SW 1271 (cell line): ENCODE measurements around the gene ZNF768.
"Not testable (repeated sequence)": the region's sequence is repeated elsewhere in the genome, so short reads cannot be mapped to it uniquely, and the experiment has no call there.

Source experiments
- DNase-seq, 2 experiments: peaks; one replicate each; lab custom pipeline; 2025; lab: John Stamatoyannopoulos, UW

Gene ZNF768

DNA sequence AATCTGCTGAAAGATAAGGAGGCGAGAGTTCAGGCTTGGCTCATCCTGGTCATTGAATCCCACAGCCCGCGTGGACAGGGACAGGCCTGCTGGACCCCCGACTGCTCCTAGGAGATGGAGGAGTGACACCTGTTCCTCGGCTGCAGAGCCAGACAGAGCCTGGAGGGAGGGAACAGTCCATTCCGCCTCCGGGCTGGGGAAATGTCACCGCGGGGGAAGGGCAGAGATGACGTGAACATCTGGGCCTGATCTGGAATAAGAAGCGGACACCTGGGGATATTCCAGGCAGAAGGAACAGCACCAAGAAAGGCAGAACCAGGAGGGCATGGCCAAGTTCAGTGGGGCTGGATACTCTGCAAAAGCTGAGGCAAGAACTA is 6.8 kb upstream of the ZNF768 start:
- DNase-seq: no peak

DNA sequence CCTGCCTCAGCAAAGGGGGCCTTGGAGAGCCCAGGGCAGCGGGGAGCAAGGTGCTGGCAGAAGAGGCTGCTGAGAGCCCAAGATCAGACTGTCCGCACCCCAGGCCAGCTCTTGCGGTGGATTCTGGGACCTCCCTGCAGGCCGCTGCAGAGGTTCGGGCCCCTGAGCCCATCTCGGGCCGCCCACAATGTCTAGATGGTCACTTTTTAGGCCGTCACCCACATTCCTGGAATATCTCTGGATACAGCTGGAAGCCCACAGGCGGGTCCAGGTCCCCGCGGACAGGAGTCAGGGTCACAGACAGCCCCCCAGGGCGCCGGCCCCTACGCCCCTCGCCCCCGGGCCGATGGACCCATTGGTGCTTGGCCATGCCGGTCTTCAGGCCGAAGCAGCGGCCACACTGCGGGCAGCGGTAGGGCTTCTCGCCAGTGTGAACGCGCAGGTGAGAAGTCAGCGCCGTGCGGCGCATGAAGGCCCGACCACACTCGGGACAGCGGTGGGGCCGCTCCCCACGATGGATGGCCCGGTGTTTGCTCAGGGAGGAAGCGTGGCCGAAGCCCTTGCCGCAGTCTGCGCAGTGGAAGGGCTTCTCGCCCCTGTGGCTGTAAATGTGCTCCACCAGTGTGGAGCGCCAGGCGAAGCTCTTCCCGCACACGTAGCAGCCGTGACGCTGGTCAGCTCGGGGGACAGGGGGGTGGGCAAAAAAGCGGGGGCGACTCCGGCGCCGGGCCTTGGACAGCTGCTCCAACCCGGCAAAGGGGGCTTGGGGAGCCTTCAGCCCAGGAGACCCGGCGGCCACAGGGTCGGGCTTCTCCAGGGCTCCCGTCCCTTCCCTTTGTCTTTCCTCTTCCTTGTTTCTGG is 6.1 kb upstream of the ZNF768 start:
- DNase-seq: no peak

DNA sequence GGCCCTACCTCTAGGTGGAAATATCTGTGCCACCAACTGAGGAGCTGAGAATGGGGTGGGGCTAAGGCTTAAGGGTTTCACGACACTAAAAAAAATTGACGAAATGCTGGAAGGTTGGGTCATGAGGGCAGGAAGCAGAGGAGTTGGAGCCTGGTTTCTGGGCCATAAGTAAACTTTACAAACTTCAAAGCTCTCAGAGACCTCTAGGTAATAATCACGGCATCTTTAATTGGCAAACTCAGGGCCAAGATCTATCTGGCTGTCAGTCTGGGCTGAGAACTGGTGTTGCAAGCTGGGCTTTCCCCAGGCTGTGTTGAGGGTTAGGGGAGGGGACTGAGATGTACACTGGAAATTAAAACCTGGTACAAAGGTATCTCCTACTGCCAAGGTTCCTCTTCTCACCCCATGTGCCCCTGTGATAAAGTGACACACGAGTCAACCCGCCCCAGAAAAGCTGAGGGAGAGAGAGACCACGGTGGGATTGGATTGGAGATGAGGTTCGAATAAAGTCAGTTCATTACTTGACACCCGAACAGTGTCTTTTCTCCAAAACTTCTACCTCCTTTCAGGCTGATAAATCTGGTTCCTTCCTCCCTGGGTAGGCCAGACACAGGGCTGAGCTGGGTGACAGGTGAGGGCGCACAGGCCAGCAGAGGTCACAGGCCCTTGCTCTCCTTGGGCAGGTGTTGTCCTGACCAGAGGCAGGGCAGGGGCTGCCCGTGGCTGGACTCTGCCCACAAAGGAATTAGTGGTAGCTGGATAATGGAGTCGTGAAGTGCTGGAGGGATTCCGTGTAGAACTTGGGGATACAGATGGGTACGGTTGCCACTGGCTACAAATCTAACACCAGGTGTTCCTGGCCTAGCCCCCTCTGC is 4.0 kb upstream of the ZNF768 start:
- DNase-seq: no peak

DNA sequence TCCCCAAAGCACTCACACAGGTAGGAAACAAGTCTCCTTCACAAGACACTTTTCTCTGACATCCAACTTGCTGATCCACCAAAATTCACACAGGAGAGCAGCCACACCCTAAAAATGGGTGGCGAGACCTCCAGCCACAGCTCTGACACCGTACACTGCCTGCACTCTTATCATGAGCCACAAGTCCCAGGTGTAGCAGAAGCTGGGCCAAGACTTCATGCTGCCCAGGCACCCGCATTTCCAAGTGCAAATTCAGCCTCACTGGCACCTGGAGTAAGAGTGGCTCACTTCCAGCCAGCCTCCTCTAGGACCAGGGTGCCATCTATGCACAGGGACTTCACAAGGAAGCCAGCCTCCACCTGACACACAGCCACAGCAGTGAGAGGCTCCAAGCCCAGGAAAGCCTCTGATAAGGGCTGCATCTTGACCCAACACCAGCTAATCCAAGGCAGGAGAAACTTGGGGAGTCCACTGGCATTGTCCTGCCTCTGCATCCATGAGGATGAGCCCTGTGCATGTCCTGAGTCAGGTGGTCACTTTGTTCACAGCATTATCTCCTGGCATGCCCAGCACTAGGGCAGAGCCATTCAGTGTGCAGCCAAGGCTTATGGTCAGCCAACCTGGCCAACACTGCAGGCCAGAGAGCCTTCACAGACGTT is 2.6 kb upstream of the ZNF768 start:
- DNase-seq: no peak

DNA sequence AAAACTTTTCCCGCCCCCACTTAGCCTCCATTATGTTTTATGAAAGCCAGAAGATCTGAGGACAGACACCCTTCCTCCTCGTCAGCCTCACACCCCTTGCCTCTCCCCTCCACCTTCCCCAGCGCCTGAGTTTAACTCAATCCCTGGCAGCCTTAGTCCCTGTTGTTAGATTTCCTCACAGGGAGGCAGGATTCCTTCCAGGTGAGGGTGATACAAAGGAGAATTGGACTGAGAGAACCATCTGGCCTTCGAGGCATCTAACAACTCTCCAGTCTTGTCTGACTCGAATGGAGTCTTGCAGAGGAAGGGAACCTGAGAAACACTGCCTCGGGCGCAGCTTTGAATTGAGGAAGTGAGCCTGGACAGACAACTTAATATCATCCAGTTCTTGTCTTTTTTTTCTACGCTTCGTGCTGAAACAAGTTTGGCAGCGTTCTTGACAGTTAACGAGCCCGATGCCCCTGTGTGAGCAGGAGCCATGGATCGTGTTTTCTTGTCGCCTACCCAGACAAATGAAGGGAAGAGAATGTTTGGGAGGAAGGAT is 1.3 kb upstream of the ZNF768 start:
- DNase-seq: no peak

DNA sequence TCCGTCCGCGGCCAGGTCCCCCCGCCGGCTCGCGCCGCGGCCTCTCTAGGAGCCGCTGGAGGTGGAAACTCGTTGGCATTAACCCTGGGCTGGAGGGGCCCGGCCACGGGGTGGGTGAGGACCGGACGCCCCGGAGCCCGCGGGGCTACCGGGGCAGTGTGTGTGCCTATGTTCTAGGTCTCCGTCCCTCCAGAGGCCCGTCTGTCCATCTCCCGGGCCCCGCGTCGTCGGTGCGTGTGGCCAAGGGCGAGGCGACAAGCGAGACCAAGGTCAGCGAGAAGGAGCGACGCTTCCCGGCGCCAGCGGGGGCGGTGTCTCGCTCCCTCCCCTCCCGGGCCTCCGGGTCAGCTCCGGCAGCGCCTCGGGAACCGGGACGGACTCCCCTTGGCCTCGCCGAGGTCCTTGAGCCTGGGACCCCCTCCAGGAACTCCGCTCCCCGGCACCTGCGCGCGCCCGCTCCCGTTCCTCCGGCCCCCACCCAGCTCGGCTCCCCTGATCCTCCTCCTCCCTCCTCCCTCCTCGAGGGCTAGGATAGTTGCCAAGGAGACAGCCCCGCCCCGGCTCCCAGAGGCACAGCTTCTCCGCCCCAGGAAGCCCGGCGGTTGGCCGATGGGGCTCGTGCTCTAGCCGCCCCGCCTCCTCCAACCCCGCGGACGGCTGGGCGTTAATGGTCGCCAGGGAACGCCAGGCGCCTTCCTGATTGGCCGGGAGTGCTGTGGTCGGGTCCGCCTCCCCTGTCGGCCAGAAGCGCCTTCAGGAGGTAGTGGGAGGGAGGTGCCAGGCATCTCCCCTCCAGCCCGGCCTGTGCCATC is 663 bp upstream of the ZNF768 start:
- peak; percentile 95 for DNase-seq

DNA sequence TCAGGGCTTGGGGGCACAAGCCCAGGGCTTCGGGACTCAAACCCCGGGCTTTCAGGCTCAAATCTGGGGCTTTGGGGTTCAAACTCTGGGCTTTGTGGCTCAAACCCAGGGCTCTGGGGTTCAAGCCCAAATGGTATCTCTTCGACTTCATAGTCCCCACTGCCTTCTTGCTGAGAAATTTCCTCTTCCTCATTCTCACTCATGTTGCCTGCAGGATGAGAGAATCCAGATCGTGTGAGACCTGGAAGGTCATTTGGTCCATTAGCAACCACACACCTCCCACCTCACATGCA is 576 bp downstream of the ZNF768 start:
- no peak for DNase-seq

DNA sequence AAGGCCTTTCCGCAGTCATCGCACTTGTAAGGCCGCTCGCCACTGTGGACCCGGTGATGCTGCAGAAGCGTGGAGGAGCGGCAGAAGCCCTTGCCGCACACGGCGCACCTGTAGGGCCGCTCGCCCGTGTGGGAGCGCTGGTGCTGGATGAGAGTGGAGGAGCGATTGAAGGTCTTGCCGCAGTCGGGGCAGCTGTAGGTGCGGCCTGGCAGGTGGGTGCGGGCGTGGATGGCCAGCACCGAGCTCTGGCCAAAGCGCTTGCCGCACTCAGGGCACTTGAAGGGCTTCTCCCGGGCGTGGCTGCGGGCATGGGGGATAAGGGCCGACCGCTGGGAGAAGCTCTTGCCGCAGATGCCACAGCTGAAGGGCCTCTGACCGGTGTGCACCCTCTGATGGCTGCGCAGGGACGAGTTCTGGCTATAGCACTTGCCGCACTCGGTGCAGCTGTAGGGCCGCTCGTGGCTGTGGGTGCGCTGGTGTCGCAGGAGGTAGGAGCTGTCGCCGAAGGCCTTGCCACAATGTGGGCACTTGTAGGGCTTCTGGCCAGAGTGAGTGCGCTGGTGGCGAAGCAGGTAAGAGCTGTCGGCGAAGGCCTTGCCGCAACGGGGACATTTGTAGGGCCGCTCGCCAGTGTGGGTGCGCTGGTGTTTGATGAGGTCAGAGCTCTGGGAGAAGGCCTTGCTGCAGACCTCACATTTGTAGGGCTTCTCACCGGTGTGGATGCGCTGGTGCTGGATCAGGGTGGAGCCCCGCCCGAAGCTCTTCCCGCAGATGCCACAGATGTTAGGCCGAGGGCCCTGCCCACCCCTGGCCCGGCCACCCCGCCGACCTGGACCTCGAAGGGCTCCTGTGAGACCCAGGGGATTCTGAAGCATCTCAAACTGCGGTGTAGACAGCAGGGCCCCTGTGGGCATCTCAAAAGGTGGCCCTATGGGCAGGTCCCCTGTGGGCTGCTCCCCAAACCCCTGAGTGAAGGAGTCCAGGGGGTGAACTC is 1.5 kb downstream of the ZNF768 start:
- DNase-seq: no peak

DNA sequence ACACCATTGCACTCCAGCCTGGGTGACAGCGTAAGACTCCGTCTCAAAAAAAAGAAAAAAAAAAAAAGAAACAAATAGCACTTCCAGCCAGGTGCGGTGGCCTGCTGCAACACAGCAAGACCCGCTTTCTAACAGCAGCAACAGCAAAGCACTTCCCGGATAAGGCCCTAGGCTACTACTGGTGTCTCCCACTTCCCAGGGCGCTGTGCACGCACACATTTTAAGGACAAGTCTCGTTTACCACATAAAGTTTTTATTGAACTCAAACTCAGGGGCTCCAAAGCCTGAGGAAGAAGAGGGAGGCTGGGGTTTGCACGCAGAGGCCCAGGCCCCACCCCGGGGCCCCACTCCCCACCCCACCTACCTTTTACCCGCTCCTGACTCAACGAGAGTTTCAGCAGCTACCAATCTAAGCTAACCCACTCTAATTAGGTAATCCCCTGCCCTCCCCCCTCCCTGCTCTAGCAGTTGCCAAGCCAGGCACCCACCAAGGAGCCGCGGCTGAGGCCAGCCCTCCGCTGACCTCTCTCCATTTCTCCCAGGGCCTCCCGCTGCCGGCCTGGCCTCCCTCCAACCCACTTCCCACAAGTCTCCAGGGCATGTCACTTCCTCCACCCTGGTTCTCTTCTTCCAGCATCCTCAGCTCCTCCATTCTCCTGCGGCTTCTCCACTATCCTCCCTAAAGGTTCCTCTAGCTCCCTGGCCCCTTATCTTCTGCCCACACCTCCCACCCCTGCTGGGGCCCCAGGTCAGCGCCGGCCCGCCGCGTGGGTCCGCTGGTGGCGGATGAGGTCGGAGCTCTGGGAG is 2.4 kb downstream of the ZNF768 start:
- no peak for DNase-seq

DNA sequence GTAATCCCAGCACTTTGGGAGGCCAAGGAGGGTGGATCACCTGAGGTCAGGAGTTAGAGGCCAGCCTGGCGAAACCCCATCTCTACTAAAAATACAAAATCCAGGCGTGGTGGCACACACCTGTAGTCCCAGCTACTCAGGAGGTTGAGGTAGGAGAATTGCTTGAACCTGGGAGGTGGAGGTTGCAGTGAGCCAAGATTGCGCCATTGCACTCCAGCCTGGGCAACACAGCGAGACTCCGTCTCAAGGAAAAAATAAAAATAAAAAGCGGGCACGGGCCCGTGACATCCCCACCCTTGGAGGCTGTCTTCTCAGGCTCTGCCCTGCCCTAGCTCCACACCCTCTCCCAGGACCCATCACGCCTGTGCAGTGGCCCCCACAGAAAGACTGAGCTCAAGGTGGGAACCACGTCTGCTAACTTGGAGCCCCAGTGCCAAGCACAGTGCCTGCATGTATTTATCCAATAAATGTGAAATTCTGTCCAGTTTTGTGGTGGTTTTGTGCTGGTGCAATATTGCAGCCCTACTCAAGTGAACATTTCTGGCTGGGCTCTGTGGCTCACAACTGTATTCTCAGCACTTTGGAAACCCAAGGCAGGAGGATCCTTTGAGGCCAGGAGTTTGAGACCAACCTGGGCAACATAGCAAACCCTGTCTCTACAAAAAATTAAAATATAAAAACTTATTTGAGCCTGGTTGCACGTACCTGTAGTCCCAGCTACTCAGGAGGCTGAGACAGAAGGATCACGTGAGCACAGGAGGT is 3.5 kb downstream of the ZNF768 start:
- DNase-seq: not testable (repeated sequence)

DNA sequence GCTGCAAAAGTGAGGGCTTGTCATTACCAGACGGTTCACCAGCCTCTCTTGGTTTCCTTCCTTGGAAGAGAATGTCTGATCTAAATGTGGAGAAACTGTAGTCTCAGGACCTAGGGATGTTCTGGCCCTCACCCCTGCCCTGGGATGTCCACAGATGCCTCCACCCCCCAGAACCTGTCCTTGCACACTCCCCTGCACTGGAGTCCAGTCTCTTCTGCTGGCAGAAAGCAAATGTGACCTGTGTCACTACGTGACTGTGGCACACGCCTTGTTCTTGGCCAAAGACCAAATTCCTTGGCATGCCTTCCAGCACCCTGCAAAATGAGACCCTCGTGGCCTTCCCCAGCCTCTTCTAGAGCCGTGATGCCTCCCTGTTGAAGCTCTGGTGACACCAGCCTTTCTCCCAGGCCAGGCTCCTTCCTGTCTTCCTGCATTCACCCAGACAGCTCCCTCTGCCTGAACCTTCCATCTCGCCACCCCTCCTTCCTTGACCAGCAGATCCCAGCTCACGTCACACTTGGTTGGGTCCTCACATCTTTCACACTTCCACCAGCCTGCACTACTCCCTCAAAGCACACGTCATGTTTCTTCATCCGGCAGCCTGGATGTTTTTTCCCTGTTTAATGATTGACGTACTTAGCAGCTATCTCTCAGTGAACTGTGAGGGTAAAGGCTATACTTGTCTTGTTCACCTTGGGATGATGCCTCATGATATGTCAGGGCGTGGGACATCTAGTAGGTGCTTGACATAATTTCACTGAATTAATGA is 4.3 kb downstream of the ZNF768 start:
- no peak for DNase-seq

DNA sequence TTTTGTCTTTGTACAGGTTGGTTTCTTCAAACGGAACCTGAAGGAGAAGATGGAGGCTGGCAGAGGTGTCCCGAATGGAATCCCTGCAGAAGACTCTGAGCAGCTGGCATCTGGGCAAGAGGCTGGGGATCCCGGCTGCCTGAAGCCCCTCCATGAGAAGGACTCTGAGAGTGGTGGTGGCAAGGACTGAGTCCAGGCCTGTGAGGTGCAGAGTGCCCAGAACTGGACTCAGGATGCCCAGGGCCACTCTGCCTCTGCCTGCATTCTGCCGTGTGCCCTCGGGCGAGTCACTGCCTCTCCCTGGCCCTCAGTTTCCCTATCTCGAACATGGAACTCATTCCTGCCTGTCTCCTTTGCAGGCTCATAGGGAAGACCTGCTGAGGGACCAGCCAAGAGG is 4.9 kb downstream of the ZNF768 start:
- DNase-seq: no peak

DNA sequence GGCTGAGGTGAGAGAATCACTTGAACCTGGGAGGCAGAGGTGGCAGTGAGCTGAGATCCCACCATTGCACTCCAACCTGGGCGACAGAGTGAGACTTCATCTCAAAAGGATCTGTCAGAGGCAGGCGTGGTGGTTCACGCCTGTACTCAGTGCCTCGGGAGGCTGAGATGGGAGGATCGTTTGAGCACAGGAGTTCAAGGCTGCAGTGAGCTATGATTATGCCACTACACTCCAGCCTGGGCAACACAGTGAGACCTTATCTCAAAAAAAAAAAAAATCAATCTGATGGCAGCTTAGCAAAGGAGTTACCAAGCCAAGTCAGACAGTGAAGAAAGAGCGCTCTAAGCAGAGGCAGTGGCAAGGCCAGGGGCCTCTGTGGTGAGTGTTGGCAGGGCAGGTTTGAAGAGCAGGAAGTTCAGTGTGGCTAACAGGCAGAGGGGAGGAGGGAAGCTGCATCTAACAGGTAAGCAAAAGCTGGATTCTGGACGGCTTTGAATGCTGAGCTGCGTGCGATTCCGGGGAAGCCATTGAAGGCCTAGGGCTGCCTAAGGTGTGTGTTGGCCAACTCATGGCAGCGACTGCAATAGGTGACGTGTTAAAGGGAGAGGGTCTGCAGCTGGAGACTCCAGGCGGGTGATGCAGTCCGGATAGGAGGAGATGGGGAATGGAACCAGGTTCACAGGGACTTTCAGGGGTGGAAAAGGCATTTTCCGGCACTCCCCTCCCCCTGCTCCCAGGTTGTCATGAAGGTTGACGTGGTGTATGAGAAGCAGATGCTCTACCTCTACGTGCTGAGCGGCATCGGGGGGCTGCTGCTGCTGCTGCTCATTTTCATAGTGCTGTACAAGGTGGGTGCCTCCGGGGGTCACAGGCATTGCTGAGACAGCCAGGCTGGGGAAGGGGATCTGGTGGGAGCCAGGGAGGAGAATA is 7.0 kb downstream of the ZNF768 start:
- no peak for DNase-seq

DNA sequence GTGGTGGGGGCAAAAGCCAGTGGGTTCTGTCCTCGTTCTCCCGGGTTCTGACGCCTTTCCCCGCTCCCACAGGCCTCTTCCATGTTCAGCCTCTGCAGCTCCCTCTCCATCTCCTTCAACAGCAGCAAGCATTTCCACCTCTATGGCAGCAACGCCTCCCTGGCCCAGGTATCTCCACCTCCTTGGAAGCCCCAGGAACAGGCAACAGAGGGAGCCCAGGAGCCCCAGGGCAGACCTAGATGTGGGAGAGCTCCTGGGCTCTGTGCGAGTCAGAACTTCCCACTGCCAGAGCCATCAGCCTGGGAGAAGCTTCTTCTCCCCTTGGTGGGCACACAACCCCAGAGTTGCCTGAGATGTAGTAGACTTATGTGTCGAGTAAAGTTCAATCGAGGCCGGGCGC is 7.8 kb downstream of the ZNF768 start:
- DNase-seq: no peak

DNA sequence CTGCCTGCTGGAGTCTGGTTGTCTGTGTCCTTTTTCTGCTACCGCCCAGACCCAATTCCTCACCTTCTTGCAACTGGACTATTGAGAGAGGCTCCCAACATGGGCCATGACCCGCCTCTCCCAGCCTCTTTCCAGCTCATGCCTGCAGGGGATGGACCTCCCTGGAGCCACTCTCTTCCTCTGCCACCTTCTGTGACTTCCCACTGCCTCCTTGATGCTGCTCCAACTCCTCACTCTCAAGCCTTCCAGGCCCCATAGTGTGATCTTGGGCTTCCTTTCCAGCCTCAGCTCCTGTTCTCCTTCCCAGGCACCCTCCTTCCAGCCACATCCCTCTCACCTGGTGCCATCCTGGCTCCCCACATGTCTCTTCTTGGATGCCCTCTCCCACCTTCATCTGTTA is 11.1 kb downstream of the ZNF768 start:
- DNase-seq: no peak

DNA sequence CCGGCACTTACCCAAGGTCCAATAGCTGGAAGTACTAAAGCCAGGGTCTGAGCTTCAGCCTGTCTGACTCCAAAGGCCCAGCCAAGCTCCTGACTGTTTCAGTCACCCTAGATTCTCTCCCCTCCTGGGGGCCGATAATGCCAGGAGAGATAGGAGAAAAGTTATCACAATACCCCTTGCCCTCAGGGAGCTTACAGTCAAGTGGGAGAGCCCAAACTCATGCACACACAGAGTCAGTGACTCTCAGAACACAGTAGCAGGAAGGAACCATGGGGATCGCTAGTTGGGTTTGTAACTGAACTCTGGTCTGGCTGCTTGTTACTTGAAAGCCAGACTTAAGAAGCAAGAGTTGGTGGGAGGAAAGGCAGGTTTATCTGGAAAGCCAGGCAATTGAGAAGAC is 14.9 kb downstream of the ZNF768 start:
- DNase-seq: no peak

DNA sequence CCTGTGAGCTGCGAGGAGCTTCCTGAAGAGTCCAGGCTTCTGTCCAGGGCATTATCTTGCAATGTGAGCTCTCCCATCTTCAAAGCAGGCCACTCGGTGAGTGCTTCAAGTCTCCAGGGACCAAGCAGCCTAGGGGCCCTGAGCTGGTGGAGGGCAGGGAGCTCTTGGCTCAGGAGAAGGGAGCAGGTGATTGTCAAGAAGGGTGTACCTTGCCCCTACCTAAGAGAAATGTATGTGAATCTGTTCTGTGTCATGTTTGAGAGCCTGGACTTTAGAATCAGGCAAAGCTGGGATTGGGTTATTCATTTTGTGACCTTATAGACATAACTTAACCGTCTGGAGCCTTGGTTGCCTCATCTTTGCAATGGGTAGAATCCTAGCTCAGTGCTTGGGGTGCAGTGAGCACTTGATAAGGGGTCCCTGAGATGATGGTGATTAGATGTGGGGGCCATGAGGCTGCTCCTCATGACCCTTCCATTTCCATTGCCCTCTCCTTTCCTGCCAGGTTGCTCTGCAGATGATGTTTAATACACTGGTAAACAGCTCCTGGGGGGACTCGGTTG is 15.9 kb downstream of the ZNF768 start:
- DNase-seq: no peak
